HEK293T (cell line): ENCODE results near the gene C16orf90.

ENCODE experiments used
- CTCF ChIA-PET: fragments of 350-600 bp; formaldehyde crosslinking; extraction: SDS; loops from one replicate; lab custom pipeline; 2021; ENCODE audit warnings: antibody characterized with exemption, inconsistent platforms; lab: Yijun Ruan, JAX
- POLR2A ChIA-PET: fragments of 350-600 bp; formaldehyde crosslinking; extraction: SDS; loops from one replicate; lab custom pipeline; 2020; ENCODE audit warnings: antibody characterized with exemption, inconsistent platforms; lab: Yijun Ruan, JAX
- DNase-seq: peaks from one replicate; pipeline ENCODE4 v3.0.0; 2012; ENCODE audit warnings: mixed read lengths; ENCODE audit errors: extremely low spot score
- ARNT ChIP-seq: fragments of 450-650 bp; IDR thresholded peaks from 2 replicates; pipeline ENCODE4 v1.6.1; 2017; ENCODE audit warnings: mild to moderate bottlenecking
- BHLHE40 ChIP-seq: fragments of 450-650 bp; IDR thresholded peaks from 2 replicates; pipeline ENCODE4 v1.6.1; 2016; ENCODE audit warnings: mild to moderate bottlenecking, moderate library complexity, borderline replicate concordance
- CTBP1 ChIP-seq: fragments of 450-650 bp; IDR thresholded peaks from 2 replicates; pipeline ENCODE4 v1.6.1; 2016; ENCODE audit warnings: borderline replicate concordance
- ELF4 ChIP-seq: fragments of 450-650 bp; IDR thresholded peaks from 2 replicates; pipeline ENCODE4 v1.6.1; 2017; ENCODE audit warnings: antibody characterized with exemption
- FOXA1 ChIP-seq: fragments of 450-650 bp; IDR thresholded peaks from 2 replicates; pipeline ENCODE4 v1.6.1; 2016; ENCODE audit warnings: mild to moderate bottlenecking
- FOXK2 ChIP-seq: fragments of 450-650 bp; IDR thresholded peaks from 2 replicates; pipeline ENCODE4 v1.6.1; 2016; ENCODE audit warnings: mild to moderate bottlenecking
- FOXM1 ChIP-seq: fragments of 450-650 bp; IDR thresholded peaks from 2 replicates; pipeline ENCODE4 v1.6.1; 2017; ENCODE audit warnings: mild to moderate bottlenecking, borderline replicate concordance
- HDGF ChIP-seq: fragments of 450-650 bp; IDR thresholded peaks from 2 replicates; pipeline ENCODE4 v1.6.1; 2017; ENCODE audit warnings: antibody characterized with exemption, borderline replicate concordance
- L3MBTL2 ChIP-seq: fragments of 450-650 bp; conservative IDR thresholded peaks from 2 replicates; pipeline ENCODE4 v1.6.1; 2016; ENCODE audit warnings: mild to moderate bottlenecking
- LEF1 ChIP-seq: fragments of 450-650 bp; IDR thresholded peaks from 2 replicates; pipeline ENCODE4 v1.6.1; 2017; ENCODE audit warnings: mild to moderate bottlenecking, borderline replicate concordance
- NFRKB ChIP-seq: fragments of 450-650 bp; IDR thresholded peaks from 2 replicates; pipeline ENCODE4 v1.6.1; 2016; ENCODE audit warnings: mild to moderate bottlenecking, moderate library complexity
- SP1 ChIP-seq: fragments of 450-650 bp; IDR thresholded peaks from 2 replicates; pipeline ENCODE4 v1.6.1; 2017
- SUZ12 ChIP-seq: fragments of 450-650 bp; IDR thresholded peaks from 2 replicates; pipeline ENCODE4 v1.6.1; 2016; ENCODE audit warnings: mild to moderate bottlenecking
- TARDBP ChIP-seq: fragments of 450-650 bp; IDR thresholded peaks from 2 replicates; pipeline ENCODE4 v1.6.1; 2016
- ZNF384 ChIP-seq: fragments of 450-650 bp; IDR thresholded peaks from 2 replicates; pipeline ENCODE4 v1.6.1; 2016
- TF ChIP-seq, protein P1 (sequence below): fragments of 450-650 bp; IDR thresholded peaks from 2 replicates; pipeline ENCODE4 v1.6.1; 2016

C16orf90 gene

DNA sequence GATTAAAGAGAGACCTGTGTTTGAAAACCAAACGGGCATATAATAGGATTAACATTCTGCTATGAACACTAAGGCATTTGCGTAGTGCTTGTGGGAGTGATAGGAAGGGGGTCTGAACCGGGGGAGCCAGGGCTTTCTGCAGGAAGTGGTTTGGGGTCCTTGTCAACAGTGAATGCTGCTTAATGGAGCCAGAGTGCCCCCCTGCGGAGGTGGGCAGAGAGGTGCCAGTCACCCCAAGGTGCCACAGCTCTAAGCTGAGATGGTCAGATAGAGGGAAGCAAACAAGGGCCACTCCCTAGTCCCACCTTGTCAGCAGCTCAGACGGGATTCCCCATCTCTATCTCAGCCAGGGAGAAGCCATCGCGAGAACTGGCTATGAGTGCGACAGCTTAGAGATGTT, 34.1 kb downstream of the C16orf90 start:
- CTCF ChIA-PET = no interaction called here
- TF ChIP-seq FOXK2 = no peak
- TF ChIP-seq ZNF384 = no peak
- no peak for TF ChIP-seq HDGF
- no peak for TF ChIP-seq TARDBP
- TF ChIP-seq L3MBTL2 = no peak
- DNase-seq = no peak
- POLR2A ChIA-PET = no interaction called here

GRCh38 chr16:3460585-3460984, 34.7 kb downstream of the C16orf90 start:
- TF ChIP-seq TARDBP (no peak), L3MBTL2 (no peak), HDGF (no peak), ZNF384 (no peak), FOXA1 (no peak), CTBP1 (no peak), SP1 (no peak), BHLHE40 (no peak), SUZ12 (no peak), LEF1 (no peak), FOXM1 (no peak), ELF4 (no peak), FOXK2 (no peak), NFRKB (no peak), ARNT (no peak)
- TF ChIP-seq, protein P1, sequence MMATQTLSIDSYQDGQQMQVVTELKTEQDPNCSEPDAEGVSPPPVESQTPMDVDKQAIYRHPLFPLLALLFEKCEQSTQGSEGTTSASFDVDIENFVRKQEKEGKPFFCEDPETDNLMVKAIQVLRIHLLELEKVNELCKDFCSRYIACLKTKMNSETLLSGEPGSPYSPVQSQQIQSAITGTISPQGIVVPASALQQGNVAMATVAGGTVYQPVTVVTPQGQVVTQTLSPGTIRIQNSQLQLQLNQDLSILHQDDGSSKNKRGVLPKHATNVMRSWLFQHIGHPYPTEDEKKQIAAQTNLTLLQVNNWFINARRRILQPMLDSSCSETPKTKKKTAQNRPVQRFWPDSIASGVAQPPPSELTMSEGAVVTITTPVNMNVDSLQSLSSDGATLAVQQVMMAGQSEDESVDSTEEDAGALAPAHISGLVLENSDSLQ = no peak
- ChIA-PET CTCF (no interaction called here), POLR2A (no interaction called here)
- no peak for DNase-seq

DNA sequence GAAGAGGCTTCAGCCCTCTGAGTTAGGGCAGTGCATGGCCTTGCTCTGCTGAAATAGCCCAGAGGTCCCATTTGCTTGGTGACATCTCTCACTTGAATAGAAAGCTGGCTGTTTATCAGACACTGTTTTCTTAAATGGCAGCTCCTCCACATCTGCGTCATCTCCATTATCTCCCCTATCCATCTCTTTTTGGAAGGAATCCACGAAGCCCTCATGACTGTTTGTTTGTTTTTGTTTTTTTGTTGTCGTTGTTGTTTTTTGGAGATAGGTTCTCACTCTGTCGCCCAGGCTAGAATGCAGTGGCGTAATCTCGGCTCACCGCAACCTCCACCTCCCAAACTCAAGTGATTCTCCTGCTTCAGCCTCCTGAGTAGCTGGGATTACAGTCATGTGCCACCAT, 35.2 kb downstream of the C16orf90 start:
- CTCF ChIA-PET = interaction anchor here (0.6 kb wide), 1 partner anchor 184 kb away, joined by 3 read pairs; no protein-coding TSS in a partner anchor
- DNase-seq = no peak
- TF ChIP-seq L3MBTL2 (no peak), BHLHE40 (no peak), LEF1 (no peak)
- POLR2A ChIA-PET = no interaction called here

DNA sequence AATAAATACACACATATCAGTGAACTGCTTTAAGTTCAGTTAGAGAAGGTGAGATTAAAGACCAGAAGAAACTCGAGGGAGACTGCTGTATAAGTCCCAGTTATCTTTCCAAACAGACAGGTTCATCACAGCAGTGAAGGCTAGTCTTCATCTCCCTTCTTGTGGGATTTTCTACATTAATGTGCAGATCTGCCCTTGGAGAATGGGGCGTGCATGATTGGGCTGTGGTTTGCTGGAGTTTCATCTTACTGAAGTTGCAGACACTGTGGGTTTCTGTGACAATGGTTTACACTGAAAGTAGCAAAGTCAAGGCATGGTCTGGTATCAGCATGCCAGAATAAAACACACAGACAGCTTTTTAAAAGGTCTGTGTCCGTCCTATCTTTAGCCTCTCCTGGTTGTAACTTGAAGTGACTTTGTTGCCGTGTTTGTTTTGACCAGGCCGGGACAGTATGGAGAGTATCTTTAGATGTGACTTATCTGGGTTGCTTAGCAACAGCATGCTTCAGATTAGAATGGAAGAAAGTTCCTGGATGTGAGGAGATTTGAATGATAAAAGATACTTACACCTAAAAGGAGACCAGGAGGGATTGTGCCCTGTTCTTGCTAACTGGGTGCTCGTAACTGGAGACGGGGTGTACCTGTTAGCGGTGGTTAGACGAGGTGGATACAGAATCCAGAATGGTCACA, 35.7 kb downstream of the C16orf90 start:
- CTCF ChIA-PET = interaction anchor here (0.6 kb wide), 1 partner anchor 184 kb away, joined by 3 read pairs; no protein-coding TSS in a partner anchor
- POLR2A ChIA-PET = no interaction called here
- no peak for TF ChIP-seq FOXK2
- no peak for TF ChIP-seq ARNT
- no peak for TF ChIP-seq CTBP1
- no peak for TF ChIP-seq SP1
- TF ChIP-seq ELF4 = no peak
- no peak for TF ChIP-seq L3MBTL2
- TF ChIP-seq BHLHE40 = no peak
- no peak for DNase-seq

DNA sequence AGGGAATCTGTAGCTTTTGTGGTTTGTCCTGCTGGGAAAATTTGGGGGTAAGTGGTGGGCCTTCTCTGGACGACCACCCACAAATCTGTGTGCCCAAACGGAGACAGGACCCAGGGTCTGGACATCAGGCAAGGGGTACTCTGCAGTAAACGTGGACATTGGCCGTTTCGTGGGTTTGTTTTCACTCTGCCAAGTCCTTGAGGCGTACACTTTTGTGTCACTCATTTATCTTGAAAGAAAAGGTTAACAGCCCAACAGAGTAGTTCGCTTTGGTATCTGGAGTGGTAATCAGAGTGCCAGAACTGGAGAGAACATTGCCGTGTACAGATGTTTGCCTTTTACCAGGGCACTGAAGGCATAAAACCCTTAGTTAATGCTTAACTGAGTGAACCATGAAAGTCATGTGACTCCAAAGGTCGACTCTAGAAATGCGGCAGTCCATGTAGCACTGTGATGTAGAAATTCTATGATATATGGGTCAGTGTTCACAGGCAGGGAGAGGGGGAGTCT, 36.4 kb downstream of the C16orf90 start:
- DNase-seq = no peak
- ChIA-PET POLR2A (no interaction called here), CTCF (no interaction called here)
- TF ChIP-seq ARNT = no peak
- TF ChIP-seq SUZ12 = no peak
- no peak for TF ChIP-seq TARDBP
- TF ChIP-seq ZNF384 = no peak
- TF ChIP-seq NFRKB = no peak
- TF ChIP-seq, protein P1 = no peak
- TF ChIP-seq FOXK2 = no peak
- TF ChIP-seq ELF4 = no peak
- no peak for TF ChIP-seq SP1
- TF ChIP-seq CTBP1 = no peak
- no peak for TF ChIP-seq BHLHE40

DNA sequence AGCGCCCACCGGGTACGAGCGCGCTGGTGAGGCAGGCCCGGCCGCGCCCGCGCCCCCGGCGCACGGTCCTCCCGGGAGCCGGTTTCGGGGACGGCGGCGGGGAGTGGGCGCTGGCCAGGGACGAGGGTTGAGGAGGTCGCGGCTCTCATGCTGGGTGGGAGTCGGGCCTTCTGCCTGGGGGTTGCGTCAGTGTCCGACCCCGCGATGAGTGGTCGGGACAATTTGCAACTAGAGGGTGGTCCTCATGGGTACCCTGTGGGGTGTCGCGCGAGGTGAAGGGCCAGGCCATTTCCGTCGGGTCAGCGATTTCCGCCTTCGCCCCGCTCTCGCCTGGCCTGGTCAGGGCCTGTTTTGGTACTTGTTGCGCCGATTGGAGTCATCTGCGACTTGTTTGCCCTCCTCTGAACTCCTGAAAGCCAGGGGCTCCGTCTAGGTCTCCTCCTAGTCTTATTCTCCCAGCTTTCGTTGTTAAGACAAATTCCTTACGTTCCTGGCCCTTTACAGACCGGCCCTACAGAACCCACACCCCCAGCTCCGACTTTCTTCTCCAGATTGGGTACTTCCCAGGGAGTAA, 36.9 kb downstream of the C16orf90 start:
- TF ChIP-seq LEF1 (no peak), FOXA1 (no peak), TARDBP (no peak), L3MBTL2 (no peak), ZNF384 (no peak), CTBP1 (no peak), SUZ12 (no peak), BHLHE40 (no peak), SP1 (no peak), HDGF (no peak), NFRKB (no peak), FOXK2 (no peak), ELF4 (no peak), ARNT (no peak)
- TF ChIP-seq, protein P1 = no peak
- DNase-seq = no peak
- ChIA-PET POLR2A (no interaction called here), CTCF (no interaction called here)
